Stimulated activated CD8-positive, alpha-beta memory T cell treated with anti-CD3 and anti-CD28 coated beads, Interleukin-12 subunit alpha, Interleukin-12 subunit beta, amount 100 ng/mL, for 4 hours (primary cell): ENCODE results near the gene CRB2.

ENCODE experiments used
- DNase-seq: peaks from one replicate; pipeline ENCODE4 v3.0.0-alpha.2; 2020; ENCODE audit warnings: low read depth

Gene CRB2

DNA sequence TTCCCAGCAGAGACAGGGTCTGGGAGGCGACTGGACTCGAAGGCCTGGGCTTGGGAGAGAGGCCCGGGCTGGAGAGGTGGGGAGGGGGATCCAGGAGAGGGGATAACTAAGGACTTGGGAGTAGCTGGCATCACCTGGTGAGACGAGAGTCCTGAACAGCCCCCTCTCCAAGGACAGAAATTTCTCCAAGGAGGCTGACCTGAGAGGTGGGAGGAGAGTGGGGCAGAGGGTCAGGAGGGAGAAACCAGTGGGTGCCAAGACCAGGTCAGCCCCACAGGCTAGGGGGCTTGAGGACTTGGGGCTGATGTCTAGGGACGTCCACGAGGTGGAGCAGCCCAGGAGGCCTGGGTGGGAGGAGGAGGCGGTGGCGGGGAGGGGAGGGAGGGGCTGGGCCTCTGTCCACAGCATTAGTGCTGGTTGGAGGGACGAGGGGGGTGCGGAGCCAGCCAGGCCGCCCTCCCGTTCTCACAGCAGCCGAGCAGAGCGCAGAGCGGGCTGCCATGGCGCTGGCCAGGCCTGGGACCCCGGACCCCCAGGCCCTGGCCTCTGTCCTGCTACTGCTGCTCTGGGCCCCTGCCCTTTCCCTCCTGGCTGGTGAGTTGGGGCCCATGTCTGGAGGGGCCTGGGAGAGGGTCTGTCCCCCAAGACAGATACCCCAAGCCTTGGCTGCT, at the start of gene CRB2:
Gene CRB2, plus strand, starts transcription at position 437 of the 671 bp plus-strand sequence. Its CDS starts 64 bp downstream, at position 501.
- no peak for DNase-seq

- no peak for DNase-seq
These were observed 46.4 kb upstream of the CRB2 start for GRCh38 chr9:123309611-123310010.

GRCh38 chr9:123310551-123311249, 45.3 kb upstream of the CRB2 start:
- no peak for DNase-seq

GRCh38 chr9:123311250-123311752, 44.7 kb upstream of the CRB2 start:
- no peak for DNase-seq

DNA sequence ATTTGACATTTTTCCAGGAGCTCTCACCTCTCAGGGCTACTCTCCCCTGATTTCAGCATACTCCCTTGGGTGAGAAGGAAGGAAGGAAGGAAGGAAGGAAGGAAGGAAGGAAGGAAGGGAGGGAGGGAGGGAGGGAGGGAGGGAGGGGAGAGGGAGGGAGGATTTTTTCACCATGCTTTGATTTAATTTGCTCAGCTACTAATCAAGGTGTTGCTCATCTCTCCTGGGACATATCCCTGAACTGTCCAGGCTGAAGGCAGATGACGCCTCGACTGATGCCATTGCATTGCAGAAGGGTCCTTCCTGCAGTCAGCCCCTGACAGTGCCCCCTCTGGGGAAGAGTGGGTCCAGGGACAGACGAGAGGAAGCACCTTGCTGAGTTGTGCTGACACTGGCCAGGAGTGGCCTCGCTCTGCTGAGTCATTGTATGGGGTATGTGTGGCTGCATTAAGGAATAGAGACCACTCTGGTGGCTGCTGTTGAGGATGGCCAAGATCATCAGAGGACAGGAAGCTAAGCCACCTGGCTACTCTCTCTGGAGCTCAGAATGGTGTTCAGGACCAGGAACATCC, 43.6 kb upstream of the CRB2 start:
- no peak for DNase-seq

GRCh38 chr9:123314617-123315016, 41.4 kb upstream of the CRB2 start:
- DNase-seq, result no peak

DNA sequence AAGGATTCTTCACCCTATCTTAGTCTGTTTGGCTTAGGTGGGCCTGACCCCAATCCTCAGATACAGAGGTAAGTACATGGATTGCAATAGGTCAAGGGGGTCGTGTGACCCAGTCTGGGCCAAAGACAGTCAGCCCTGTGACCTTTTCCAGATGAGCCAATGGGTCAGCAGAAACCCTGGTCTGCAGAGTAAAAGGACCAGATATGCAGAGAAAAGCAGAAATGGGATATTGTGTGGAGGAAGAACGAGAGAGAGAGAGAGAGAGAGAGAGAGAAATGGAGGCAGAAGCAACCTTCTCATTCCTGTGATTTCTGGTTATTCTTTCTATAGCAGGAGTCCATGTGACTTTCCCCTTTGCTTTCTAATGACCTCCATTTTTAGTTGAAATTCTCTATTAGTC, 40.4 kb upstream of the CRB2 start:
- DNase-seq, result no peak

GRCh38 chr9:123316053-123316718, 39.8 kb upstream of the CRB2 start:
- DNase-seq, result no peak

GRCh38 chr9:123318202-123318601, 37.8 kb upstream of the CRB2 start:
- no peak for DNase-seq

DNA sequence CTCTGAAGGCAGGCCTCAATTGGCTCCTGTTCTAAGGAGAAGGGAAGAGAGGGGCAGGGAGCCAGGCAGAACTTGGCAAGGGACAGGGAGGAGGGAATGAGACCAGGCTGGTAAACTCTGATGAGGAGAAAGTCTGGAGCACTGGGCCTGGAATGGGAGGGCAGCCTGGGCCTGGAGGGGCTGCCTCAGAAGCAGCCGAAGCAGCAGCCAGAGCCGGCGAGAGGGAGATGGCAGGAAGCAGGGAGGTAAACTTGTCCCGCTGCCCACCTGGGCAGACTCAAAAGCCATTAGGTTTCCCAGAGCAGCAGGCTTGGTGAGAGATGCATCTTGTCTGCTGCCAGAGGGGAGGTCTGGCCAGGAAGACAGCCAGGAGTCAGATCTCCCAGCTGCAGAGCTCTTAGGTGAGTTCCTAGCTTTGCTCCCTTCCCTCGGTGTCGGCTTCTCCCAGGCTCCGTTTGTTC, 37.0 kb upstream of the CRB2 start:
- DNase-seq, result no peak

DNA sequence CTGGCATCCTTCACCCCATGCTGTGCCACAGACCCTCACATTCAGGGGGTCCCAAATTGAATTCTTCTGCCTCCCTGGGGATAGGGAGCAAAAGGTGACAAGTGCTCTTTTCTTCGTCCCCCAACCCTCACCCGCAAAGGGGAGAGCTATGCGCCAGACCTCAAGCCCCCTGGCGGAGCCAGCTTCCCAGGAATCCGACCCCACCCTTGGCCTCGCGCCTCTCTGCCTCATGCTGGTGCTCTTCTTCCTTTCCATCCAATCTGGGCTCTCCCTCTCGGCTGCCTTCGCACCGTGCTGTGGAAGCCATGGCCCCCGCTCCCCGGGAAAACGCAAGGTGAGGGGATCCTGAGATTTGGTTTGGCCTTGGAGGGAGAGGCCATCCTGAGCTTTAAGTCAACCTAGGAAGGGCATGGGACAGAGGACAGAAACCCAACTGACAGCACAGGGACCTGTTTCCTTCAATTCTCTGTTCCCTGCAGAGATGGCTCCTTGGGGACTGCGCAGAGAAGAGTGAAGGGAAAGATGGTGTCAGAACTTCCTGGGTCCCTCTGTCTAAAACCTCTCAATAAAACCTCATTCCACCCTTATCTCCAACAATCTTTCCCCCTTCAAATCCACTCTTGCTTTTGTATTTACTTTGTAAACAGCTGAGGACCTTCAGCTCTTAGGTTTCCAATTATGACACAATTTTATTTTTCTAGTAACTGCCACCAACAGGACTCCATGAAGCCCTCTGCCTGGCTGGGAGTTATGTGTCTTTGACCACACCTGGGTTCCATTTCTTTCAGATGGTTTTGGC, 36.3 kb upstream of the CRB2 start:
- DNase-seq, result no peak

- DNase-seq, result no peak
These were observed 35.2 kb upstream of the CRB2 start for GRCh38 chr9:123320814-123321213.

DNA sequence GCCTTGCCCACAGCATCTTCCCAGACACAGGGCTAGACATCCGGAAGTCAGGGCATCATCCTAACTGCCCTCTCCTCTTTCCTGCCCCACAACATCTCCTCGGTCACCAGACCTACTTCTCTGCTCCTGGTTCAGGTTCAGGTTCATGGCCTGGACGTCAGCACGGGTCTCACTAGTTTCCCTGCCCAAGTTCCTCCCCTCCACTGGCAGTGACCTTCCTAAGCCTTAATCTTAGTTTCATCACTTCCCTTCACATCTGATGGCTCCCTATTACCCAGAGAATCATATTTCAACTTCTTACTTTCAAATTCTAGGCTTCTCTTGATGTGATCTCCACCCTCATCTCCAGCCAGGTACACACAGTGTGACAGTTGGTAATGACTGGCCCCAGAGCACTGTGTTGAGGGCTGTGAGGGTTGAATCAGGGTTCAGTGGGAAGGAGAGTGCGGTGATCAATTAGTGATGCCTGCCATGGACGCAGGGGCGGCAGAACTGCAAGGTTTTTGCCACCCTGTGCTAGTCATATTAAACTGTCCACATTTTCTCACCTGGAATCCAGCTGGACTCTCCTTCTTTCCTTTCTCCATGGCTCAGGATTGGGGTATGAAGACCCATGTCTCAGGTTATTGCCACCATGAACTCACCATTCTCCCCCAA, 34.3 kb upstream of the CRB2 start:
- no peak for DNase-seq

DNA sequence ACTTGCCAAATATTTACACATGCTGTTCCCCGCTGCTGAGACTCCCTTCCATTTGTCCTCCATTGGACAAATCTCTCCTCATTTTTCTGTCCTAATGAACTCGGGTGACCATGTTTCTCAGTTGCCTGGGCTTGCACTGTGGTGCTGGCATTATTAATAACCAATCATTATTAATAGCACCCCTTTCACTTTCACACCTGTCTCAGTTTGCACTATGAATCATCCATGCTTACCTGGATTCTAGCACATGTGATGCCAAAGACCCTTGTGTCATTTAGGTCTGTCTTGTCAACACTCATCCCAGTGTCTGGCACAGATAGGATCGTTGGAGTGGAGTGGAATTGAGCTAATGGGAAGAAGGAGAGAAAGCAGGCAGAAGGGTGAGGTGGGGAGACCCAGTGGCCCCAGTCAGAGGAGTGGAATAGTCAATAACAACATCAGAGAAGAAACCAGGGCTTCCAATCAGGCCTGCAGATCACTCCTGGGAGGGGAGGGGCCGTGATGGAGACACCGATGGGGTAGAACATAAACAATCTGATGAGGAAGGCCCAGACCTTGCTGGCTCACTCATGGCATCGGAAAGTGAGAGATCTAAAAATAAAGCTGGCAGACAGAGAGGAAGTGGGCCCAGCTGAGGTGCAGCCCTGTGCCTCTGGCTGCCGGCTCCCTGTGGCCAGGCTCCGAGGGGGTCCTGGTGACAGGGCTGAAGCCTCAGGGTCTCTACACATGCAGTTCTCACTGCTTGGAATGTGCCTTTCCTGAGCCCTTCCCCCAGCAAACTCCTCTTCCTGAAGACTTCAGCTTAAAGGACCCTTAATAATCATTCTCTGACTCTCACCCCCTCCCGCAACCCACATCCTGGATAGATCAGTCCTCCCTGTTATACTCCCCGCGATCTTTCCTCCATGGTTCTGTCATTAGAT, 33.5 kb upstream of the CRB2 start:
- DNase-seq, result peak; percentile 37

DNA sequence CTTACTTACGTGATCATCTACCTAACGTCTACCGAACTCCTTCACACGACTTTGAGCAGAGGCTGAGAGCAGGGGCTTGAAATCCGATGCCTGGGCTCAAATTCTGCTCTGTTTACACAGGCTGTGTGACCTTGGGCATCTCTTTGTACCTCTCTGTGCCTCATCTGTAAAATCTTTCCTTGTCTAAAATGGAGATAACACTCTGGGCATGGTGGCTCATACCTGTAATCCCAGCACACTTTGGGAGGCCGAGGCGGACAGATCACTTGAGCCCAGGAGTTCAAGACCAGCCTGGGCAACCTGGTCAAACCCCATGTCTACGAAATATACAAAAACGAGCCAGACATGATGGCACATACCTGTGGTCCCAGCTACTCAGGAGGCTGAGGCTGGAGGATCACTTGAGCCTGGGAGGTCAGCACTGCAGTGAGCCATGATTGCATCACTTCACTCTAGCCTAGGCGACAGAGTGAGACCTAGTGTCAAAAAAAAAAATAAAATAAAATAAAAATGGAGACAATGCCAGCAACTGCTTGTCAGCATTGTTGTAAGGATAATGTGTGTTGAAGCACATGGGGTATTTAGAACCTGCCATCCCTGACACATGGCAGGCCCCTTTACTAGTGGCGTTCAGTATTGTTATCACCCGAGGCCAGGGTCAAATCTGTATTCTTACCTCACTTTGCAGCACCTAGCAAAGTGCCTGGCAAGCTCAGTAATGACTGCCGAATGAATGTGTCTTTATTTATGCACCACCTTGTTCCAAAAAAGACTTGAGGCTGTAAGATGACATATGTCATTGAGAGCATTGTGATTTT, 32.6 kb upstream of the CRB2 start:
- no peak for DNase-seq

GRCh38 chr9:123324767-123325183, 31.2 kb upstream of the CRB2 start:
- no peak for DNase-seq

DNA sequence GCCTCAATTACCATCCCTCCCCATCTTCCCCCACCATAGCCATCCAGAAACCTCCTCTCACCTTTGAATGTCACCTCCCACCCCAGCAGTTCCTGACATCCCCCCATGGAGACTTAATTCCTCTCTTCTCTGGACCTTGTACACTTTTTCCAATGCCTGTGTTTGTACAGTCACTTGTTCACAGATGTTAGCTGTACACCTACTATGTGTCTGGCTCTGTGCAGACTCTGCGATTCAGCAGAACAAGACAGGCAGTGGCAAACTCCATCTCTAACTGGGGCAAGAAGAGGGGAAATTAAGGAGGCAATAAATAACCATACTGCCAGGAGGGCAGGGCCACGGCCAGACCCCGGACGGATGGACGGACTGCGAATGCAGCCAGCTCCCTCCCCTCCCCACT, 29.8 kb upstream of the CRB2 start:
- DNase-seq, result no peak

- no peak for DNase-seq
These were observed 29.3 kb upstream of the CRB2 start for GRCh38 chr9:123326662-123327093.

- no peak for DNase-seq
These were observed 28.3 kb upstream of the CRB2 start for GRCh38 chr9:123327697-123328100.
